SK-N-SH treated with all-trans-retinoic acid at 6 μM for 48 hours (cell line): ENCODE measurements around the gene PRSS1.

Experiments
- BACH2 ChIP-seq: fragments of 250-450 bp; sonication (Bioruptor Pico); IDR thresholded peaks from 2 replicates; pipeline ENCODE4 v1.9.0; 2021; ENCODE audit warnings: mild to moderate bottlenecking, borderline replicate concordance
- CSDC2 ChIP-seq: fragments of 250-450 bp; sonication (Bioruptor Pico); IDR thresholded peaks from 2 replicates; pipeline ENCODE4 v1.5.0; 2020; ENCODE audit warnings: mild to moderate bottlenecking, moderate library complexity
- ISL1 ChIP-seq: fragments of 250-450 bp; sonication (Bioruptor Pico); IDR thresholded peaks from 2 replicates; pipeline ENCODE4 v2.1.2; 2022; ENCODE audit warnings: mild to moderate bottlenecking, moderate library complexity
- PPARA ChIP-seq: fragments of 250-450 bp; sonication (Bioruptor Pico); IDR thresholded peaks from 2 replicates; pipeline ENCODE4 v1.5.0; 2020; ENCODE audit warnings: mild to moderate bottlenecking, borderline replicate concordance
- ZFP3 ChIP-seq: fragments of 250-450 bp; sonication (Bioruptor Pico); IDR thresholded peaks from 2 replicates; pipeline ENCODE4 v1.5.0; 2020; ENCODE audit warnings: mild to moderate bottlenecking, moderate library complexity
- ZNF565 ChIP-seq: fragments of 450-650 bp; formaldehyde crosslinking; conservative IDR thresholded peaks from 2 replicates; pipeline ENCODE4 v1.5.0; 2020; ENCODE audit warnings: low read depth, mild to moderate bottlenecking, moderate library complexity
- TF ChIP-seq, protein P1 (sequence below): fragments of 250-450 bp; sonication (Bioruptor Pico); IDR thresholded peaks from 2 replicates; pipeline ENCODE4 v1.5.1; 2020; ENCODE audit warnings: low read depth, mild to moderate bottlenecking, moderate library complexity
- TF ChIP-seq, protein P2 (sequence below): fragments of 250-450 bp; sonication (Bioruptor Pico); IDR thresholded peaks from 2 replicates; pipeline ENCODE4 v1.8.0; 2020; ENCODE audit warnings: mild to moderate bottlenecking, moderate library complexity, borderline replicate concordance

DNA sequence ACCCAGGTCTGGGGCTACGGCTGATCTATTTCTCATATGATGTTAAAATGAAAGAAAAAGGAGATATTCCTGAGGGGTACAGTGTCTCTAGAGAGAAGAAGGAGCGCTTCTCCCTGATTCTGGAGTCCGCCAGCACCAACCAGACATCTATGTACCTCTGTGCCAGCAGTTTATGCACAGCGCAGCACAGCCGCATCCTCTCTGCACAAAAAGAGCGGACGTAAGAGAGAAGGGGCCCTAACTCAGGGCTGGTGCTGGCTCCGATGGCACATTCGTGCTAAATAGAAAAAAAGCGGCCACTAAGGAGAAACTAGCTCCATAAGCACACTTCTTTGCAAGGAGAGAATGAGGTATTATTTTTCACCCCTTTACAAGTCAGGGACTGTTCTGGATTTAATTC is 28.3 kb upstream of the PRSS1 start:
- TF ChIP-seq ZFP3 (CRISPR knock-in tag) (no peak), ISL1 (CRISPR knock-in tag) (no peak), PPARA (CRISPR knock-in tag) (no peak), ZNF565 (no peak), BACH2 (CRISPR knock-in tag) (no peak), CSDC2 (CRISPR knock-in tag) (no peak)
- TF ChIP-seq, protein P1, sequence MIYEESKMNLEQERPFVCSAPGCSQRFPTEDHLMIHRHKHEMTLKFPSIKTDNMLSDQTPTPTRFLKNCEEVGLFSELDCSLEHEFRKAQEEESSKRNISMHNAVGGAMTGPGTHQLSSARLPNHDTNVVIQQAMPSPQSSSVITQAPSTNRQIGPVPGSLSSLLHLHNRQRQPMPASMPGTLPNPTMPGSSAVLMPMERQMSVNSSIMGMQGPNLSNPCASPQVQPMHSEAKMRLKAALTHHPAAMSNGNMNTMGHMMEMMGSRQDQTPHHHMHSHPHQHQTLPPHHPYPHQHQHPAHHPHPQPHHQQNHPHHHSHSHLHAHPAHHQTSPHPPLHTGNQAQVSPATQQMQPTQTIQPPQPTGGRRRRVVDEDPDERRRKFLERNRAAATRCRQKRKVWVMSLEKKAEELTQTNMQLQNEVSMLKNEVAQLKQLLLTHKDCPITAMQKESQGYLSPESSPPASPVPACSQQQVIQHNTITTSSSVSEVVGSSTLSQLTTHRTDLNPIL (CRISPR knock-in tag), result no peak
- TF ChIP-seq, protein P2, sequence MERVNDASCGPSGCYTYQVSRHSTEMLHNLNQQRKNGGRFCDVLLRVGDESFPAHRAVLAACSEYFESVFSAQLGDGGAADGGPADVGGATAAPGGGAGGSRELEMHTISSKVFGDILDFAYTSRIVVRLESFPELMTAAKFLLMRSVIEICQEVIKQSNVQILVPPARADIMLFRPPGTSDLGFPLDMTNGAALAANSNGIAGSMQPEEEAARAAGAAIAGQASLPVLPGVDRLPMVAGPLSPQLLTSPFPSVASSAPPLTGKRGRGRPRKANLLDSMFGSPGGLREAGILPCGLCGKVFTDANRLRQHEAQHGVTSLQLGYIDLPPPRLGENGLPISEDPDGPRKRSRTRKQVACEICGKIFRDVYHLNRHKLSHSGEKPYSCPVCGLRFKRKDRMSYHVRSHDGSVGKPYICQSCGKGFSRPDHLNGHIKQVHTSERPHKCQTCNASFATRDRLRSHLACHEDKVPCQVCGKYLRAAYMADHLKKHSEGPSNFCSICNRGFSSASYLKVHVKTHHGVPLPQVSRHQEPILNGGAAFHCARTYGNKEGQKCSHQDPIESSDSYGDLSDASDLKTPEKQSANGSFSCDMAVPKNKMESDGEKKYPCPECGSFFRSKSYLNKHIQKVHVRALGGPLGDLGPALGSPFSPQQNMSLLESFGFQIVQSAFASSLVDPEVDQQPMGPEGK, result no peak
